Body of pancreas (tissue), 4 donors: ENCODE measurements around the gene MYO1E.

Experiments used
- CTCF ChIP-seq, 7 experiments: fragments of 450-650 bp in 4 of 7; fragments of 200-600 bp in 3 of 7; sonication (generic) in 3 of 7; IDR thresholded peaks; one replicate each; pipeline ENCODE4 v1.5.1; 2016 to 2019; ENCODE audit warnings: antibody characterized with exemption in 7 of 7
- POLR2A ChIP-seq, 3 donors: fragments of 450-650 bp; IDR thresholded peaks; one replicate each; pipeline ENCODE4 v1.6.1; 2016; ENCODE audit warnings: antibody characterized with exemption in 3 of 3, mild to moderate bottlenecking in 2 of 3

- TF ChIP-seq CTCF (IDR thresholded peaks at IDR 0.05) (no peak), POLR2A (IDR thresholded peaks at IDR 0.05) (no peak)
Observed at GRCh38 chr15:59345326-59345725, 27.3 kb downstream of the MYO1E start.
